DND-41 (cell line): Measurements from ENCODE around the gene TRPV5.

ENCODE experiments used
- EZH2 ChIP-seq: IDR thresholded peaks from 3 replicates; pipeline ENCODE4 v1.6.1; 2012; ENCODE audit warnings: borderline replicate concordance, low read depth, mild to moderate bottlenecking, moderate library complexity, low read length, inconsistent platforms; ENCODE audit not compliant: severe bottlenecking
- TF ChIP-seq, protein P1 (sequence below): IDR thresholded peaks from 2 replicates; pipeline ENCODE4 v1.5.1; 2012; ENCODE audit warnings: borderline replicate concordance, low read length, moderate library complexity, mild to moderate bottlenecking; ENCODE audit not compliant: poor library complexity, severe bottlenecking; ENCODE audit errors: extremely low read depth

DNA sequence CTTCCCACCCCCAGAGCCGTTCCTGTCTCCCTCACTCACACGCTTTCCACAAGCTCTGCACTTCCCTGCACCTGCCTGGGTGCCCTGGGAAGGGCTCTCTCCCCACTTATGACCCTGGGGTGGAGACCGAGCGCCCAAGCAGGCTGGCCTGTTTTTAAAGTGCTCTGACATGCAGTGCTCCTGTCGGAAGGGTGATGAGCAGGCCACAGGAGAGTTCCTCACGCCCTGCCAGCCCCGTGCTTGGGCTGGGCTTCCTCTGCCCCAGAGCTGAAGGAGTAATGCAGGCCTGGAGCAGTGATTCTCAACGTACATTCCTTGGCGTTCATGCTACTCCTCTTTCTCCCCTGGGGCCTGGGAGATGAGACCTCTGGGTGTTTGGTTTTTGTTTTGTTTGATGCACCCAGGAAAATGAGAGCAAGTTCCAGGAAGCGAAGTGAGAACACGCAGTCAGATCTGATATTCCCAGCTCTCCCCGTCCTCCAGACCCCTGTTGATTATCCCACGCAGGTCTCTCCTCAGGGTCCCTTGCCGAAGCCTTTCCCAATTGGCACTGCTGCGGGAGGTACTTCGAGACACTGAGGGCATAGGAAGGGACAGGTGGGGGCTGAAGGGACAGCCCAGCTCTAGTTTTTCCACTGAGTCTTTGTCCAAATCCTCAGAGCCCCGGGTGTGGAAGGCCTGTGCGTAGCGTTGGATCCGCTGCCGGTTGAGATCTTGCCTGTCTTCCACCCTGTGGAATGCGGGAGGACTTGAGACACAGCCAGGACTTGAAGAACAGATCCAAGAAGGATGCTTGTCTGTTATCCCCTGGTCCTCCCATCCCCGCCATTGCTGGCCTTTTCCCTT is 62.1 kb downstream of the TRPV5 start:
- TF ChIP-seq, protein P1, sequence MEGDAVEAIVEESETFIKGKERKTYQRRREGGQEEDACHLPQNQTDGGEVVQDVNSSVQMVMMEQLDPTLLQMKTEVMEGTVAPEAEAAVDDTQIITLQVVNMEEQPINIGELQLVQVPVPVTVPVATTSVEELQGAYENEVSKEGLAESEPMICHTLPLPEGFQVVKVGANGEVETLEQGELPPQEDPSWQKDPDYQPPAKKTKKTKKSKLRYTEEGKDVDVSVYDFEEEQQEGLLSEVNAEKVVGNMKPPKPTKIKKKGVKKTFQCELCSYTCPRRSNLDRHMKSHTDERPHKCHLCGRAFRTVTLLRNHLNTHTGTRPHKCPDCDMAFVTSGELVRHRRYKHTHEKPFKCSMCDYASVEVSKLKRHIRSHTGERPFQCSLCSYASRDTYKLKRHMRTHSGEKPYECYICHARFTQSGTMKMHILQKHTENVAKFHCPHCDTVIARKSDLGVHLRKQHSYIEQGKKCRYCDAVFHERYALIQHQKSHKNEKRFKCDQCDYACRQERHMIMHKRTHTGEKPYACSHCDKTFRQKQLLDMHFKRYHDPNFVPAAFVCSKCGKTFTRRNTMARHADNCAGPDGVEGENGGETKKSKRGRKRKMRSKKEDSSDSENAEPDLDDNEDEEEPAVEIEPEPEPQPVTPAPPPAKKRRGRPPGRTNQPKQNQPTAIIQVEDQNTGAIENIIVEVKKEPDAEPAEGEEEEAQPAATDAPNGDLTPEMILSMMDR, result no peak
- TF ChIP-seq EZH2, result no peak
